SU-DHL-6 (cell line): ENCODE results near the gene CAMK2N2.
A peak's percentile ranks its signal among the peaks of the same experiment; 100 is the strongest.

Experiments used
- H2AFZ ChIP-seq: fragments of 200-600 bp; sonication (generic); 2 replicates; pipeline ENCODE4 v1.6.1; 2014; ENCODE audit warnings: low read depth, mild to moderate bottlenecking, moderate library complexity, mixed read lengths, antibody characterized with exemption, low read length; ENCODE audit not compliant: severe bottlenecking
- H3F3A ChIP-seq: fragments of 200-600 bp; shearing (Covaris generic); 2 replicates; pipeline ENCODE4 v1.6.0; 2016; ENCODE audit warnings: antibody characterized with exemption, mild to moderate bottlenecking; ENCODE audit not compliant: insufficient read depth
- H3K27ac ChIP-seq: fragments of 200-600 bp; sonication (generic); 2 replicates; pipeline ENCODE4 v1.5.1; 2016; ENCODE audit warnings: low read depth, mild to moderate bottlenecking, low read length, moderate library complexity, mixed read lengths
- H3K27me3 ChIP-seq: fragments of 200-600 bp; sonication (generic), shearing (Covaris generic); 2 replicates; pipeline ENCODE4 v1.6.0; 2014; ENCODE audit warnings: mild to moderate bottlenecking, low read length
- H3K36me3 ChIP-seq: fragments of 200-600 bp; sonication (generic); 2 replicates; pipeline ENCODE4 v1.6.1; 2014; ENCODE audit warnings: mild to moderate bottlenecking, low read length, mixed read lengths
- H3K4me2 ChIP-seq: fragments of 300-600, 200-600 bp; shearing (Covaris generic), sonication (generic); 2 replicates; pipeline ENCODE4 v1.6.0; 2014; ENCODE audit warnings: low read length, low read depth, mild to moderate bottlenecking; ENCODE audit not compliant: poor library complexity, severe bottlenecking
- H3K4me3 ChIP-seq: fragments of 200-600 bp; sonication (generic); 2 replicates; pipeline ENCODE4 v1.5.1; 2014; ENCODE audit warnings: antibody characterized with exemption, low read length, mild to moderate bottlenecking, mixed read lengths; ENCODE audit not compliant: insufficient read depth, poor library complexity, severe bottlenecking
- H3K79me2 ChIP-seq: fragments of 200-600 bp; sonication (generic); 2 replicates; pipeline ENCODE4 v1.6.1; 2014; ENCODE audit warnings: mild to moderate bottlenecking, low read length, moderate library complexity; ENCODE audit not compliant: insufficient read depth
- H3K9ac ChIP-seq: fragments of 200-600 bp; sonication (generic); 2 replicates; pipeline ENCODE4 v1.7.0; 2014; ENCODE audit warnings: mild to moderate bottlenecking, low read length
- H3K9me2 ChIP-seq: fragments of 200-600 bp; sonication (generic); replicated peaks from 2 replicates; pipeline ENCODE4 v1.6.1; 2014; ENCODE audit warnings: low read length; ENCODE audit not compliant: insufficient read depth
- H3K9me3 ChIP-seq: fragments of 200-600 bp; sonication (generic); 2 replicates; pipeline ENCODE4 v1.6.1; 2014; ENCODE audit warnings: low read length, mixed read lengths; ENCODE audit not compliant: insufficient read depth
- H4K20me1 ChIP-seq: fragments of 200-600 bp; sonication (generic); 2 replicates; pipeline ENCODE4 v1.6.1; 2014; ENCODE audit warnings: low read depth, mild to moderate bottlenecking, antibody characterized with exemption, low read length, moderate library complexity, mixed read lengths
- CTCF ChIP-seq: fragments of 200-600 bp; sonication (generic); IDR thresholded peaks from one replicate; pipeline ENCODE4 v1.5.1; 2017; ENCODE audit warnings: antibody characterized with exemption, mild to moderate bottlenecking, low read length, moderate library complexity; ENCODE audit not compliant: insufficient read depth, poor library complexity, severe bottlenecking
- EZH2phosphoT487 ChIP-seq: fragments of 200-600 bp; sonication (generic), shearing (Covaris generic); conservative IDR thresholded peaks from 2 replicates; pipeline ENCODE4 v1.6.1; 2018; ENCODE audit warnings: mild to moderate bottlenecking, antibody characterized with exemption, low read length, moderate library complexity, mixed read lengths

CAMK2N2 gene

GRCh38 chr3:184227481-184227935 is 33.8 kb downstream of the CAMK2N2 start:
- Histone ChIP-seq H3K4me2 (no peak overlapping the region), H3K27ac (no peak overlapping the region), H3K27me3 (no peaks in the 10 kb centered on the region), H3K4me3 (no peak overlapping the region), H2AFZ (no peak overlapping the region), H3K79me2 (no peaks in the 10 kb centered on the region), H3K9ac (no peak overlapping the region), H3K9me3 (no peaks in the 10 kb centered on the region), H3K36me3 (no peaks in the 10 kb centered on the region), H3K9me2 (no peaks in the 10 kb centered on the region), H3F3A (no peaks in the 10 kb centered on the region), H4K20me1 (no peaks in the 10 kb centered on the region)
- TF ChIP-seq CTCF, result peak; percentile 89
- no peak for TF ChIP-seq EZH2phosphoT487

- no peak for TF ChIP-seq CTCF
- TF ChIP-seq EZH2phosphoT487, result no peak
Observed at GRCh38 chr3:184223946-184224345, 37.4 kb downstream of the CAMK2N2 start.

GRCh38 chr3:184222521-184222920 is 38.8 kb downstream of the CAMK2N2 start:
- Histone ChIP-seq H3K79me2 (no peaks in the 10 kb centered on the region), H3K9me2 (no peaks in the 10 kb centered on the region), H3K27ac (no peak overlapping the region), H3K9ac (no peak overlapping the region), H3K4me2 (no peak overlapping the region), H3K9me3 (no peaks in the 10 kb centered on the region), H3F3A (no peaks in the 10 kb centered on the region), H3K27me3 (no peaks in the 10 kb centered on the region), H2AFZ (no peak overlapping the region), H3K36me3 (no peaks in the 10 kb centered on the region), H3K4me3 (no peak overlapping the region), H4K20me1 (no peaks in the 10 kb centered on the region)
- TF ChIP-seq EZH2phosphoT487, result no peak
- TF ChIP-seq CTCF, result no peak

More at GRCh38 chr3:184223946-184224345, 37.4 kb downstream of the CAMK2N2 start:
- no peak overlapping the region for H3K4me3 ChIP-seq
- no peak overlapping the region for H3K27ac ChIP-seq
- H3K79me2 ChIP-seq, result no peaks in the 10 kb centered on the region
- no peaks in the 10 kb centered on the region for H4K20me1 ChIP-seq
- H2AFZ ChIP-seq, result no peak overlapping the region
- no peaks in the 10 kb centered on the region for H3K9me3 ChIP-seq
- H3K36me3 ChIP-seq, result no peaks in the 10 kb centered on the region
- no peaks in the 10 kb centered on the region for H3F3A ChIP-seq
- H3K9me2 ChIP-seq, result no peaks in the 10 kb centered on the region
- no peaks in the 10 kb centered on the region for H3K27me3 ChIP-seq
- no peak overlapping the region for H3K4me2 ChIP-seq
- no peak overlapping the region for H3K9ac ChIP-seq
